Liver (tissue), 3 donors: ENCODE data around the gene LMF1.

ENCODE experiments used
- ATF3 ChIP-seq: IDR thresholded peaks from 2 replicates; pipeline ENCODE4 v1.6.1; 2016; ENCODE audit warnings: antibody characterized with exemption
- CTCF ChIP-seq: fragments of 150-350 bp; IDR thresholded peaks from 2 replicates; pipeline ENCODE4 v1.5.1; 2017; ENCODE audit warnings: improper control_type of control experiment, low read depth, low read length; ENCODE audit not compliant: missing input control
- EGR1 ChIP-seq, 2 donors: IDR thresholded peaks; 2 replicates each; pipeline ENCODE4 v1.6.1; 2016 to 2018; ENCODE audit warnings: antibody characterized with exemption in 2 of 2, low read depth in 2 of 2
- FOXA1 ChIP-seq: IDR thresholded peaks from 2 replicates; pipeline ENCODE4 v1.6.1; 2016; ENCODE audit warnings: antibody characterized with exemption
- GABPA ChIP-seq, 2 donors: IDR thresholded peaks in 1 of 2; conservative IDR thresholded peaks in 1 of 2; 2 replicates each; pipeline ENCODE4 v1.6.1; 2016; ENCODE audit warnings: antibody characterized with exemption in 2 of 2, mild to moderate bottlenecking in 1 of 2, moderate library complexity in 1 of 2
- HNF4A ChIP-seq, 2 donors: conservative IDR thresholded peaks; 2 replicates each; pipeline ENCODE4 v1.6.1; 2016; ENCODE audit warnings: antibody characterized with exemption in 2 of 2, mild to moderate bottlenecking in 2 of 2
- JUND ChIP-seq, 2 donors: IDR thresholded peaks; 2 replicates each; pipeline ENCODE4 v1.6.1; 2016; ENCODE audit warnings: antibody characterized with exemption in 2 of 2
- MAX ChIP-seq: IDR thresholded peaks from 2 replicates; pipeline ENCODE4 v1.6.1; 2016; ENCODE audit warnings: antibody characterized with exemption
- RAD21 ChIP-seq, 2 donors: IDR thresholded peaks; 2 replicates each; pipeline ENCODE4 v1.6.1; 2016; ENCODE audit warnings: antibody characterized with exemption in 2 of 2, mild to moderate bottlenecking in 2 of 2
- REST ChIP-seq: IDR thresholded peaks from 2 replicates; pipeline ENCODE4 v1.6.1; 2016; ENCODE audit warnings: antibody characterized with exemption, mild to moderate bottlenecking
- TAF1 ChIP-seq: conservative IDR thresholded peaks from 2 replicates; pipeline ENCODE4 v1.6.1; 2016; ENCODE audit warnings: antibody characterized with exemption, mild to moderate bottlenecking
- YY1 ChIP-seq: IDR thresholded peaks from 2 replicates; pipeline ENCODE4 v1.6.1; 2016; ENCODE audit warnings: antibody characterized with exemption, mild to moderate bottlenecking
- donor health status: healthy.
- donor health status: healthy.

GRCh38 chr16:909281-910000 is 61.3 kb downstream of the LMF1 start:
- TF ChIP-seq ATF3 (no peak), HNF4A (conservative IDR thresholded peaks at IDR 0.05) (no peak), TAF1 (no peak), CTCF (no peak), MAX (no peak), REST (no peak), JUND (IDR thresholded peaks at IDR 0.05) (no peak), EGR1 (IDR thresholded peaks at IDR 0.05; ENCODE audit: low read depth in 2 of 2) (no peak), GABPA (IDR thresholded peaks at IDR 0.05 in 1 of 2, conservative IDR thresholded peaks at IDR 0.05 in 1 of 2) (no peak), RAD21 (IDR thresholded peaks at IDR 0.05) (no peak), YY1 (no peak), FOXA1 (no peak)
